Vagina (tissue), 2 donors: Measurements from ENCODE around the gene PRDM10. TPM values are rescaled to one million over a fixed set of nuclear protein-coding genes. Genes with fewer than 3 reads are reported as not detected.
"Not testable (repeated sequence)": the region's sequence is repeated elsewhere in the genome, so short reads cannot be mapped to it uniquely, and the experiment has no call there.

Experiments used
- DNase-seq, 2 donors: peaks; one replicate each; pipeline ENCODE4 v3.0.0-alpha.2; 2017; ENCODE audit errors: extremely low spot score in 2 of 2
- H3K27ac ChIP-seq: fragments of 200-600 bp; sonication (generic); one replicate; pipeline ENCODE4 v1.5.1; 2019
- H3K27me3 ChIP-seq: fragments of 200-600 bp; sonication (generic); one replicate; pipeline ENCODE4 v1.5.1; 2019
- H3K36me3 ChIP-seq, 2 donors: fragments of 200-600 bp; sonication (generic); one replicate each; pipeline ENCODE4 v1.5.1; 2017 to 2019
- H3K4me1 ChIP-seq: fragments of 200-600 bp; sonication (generic); one replicate; pipeline ENCODE4 v1.5.1; 2019
- H3K4me3 ChIP-seq, 2 donors: fragments of 200-600 bp; sonication (generic); 1 replicate in 1 of 2; 2 replicates in 1 of 2; pipeline ENCODE4 v1.5.1; 2016 to 2019
- H3K9me3 ChIP-seq: fragments of 200-600 bp; sonication (generic); one replicate; pipeline ENCODE4 v1.5.1; 2019
- CTCF ChIP-seq, 3 experiments: fragments of 450-650 bp in 2 of 3; fragments of 200-600 bp in 1 of 3; sonication (generic) in 1 of 3; IDR thresholded peaks; one replicate each; pipeline ENCODE4 v1.5.1; 2017 to 2019; ENCODE audit warnings: antibody characterized with exemption in 3 of 3, mild to moderate bottlenecking in 2 of 3, moderate library complexity in 2 of 3
- POLR2A ChIP-seq, 2 donors: fragments of 450-650 bp; IDR thresholded peaks; one replicate each; pipeline ENCODE4 v1.6.1; 2017; ENCODE audit warnings: antibody characterized with exemption in 2 of 2, mild to moderate bottlenecking in 2 of 2, moderate library complexity in 2 of 2
- POLR2AphosphoS5 ChIP-seq, 2 donors: sonication (generic); formaldehyde crosslinking; IDR thresholded peaks; one replicate each; pipeline ENCODE4 v1.9.0; 2017; ENCODE audit warnings: antibody characterized with exemption in 2 of 2, mild to moderate bottlenecking in 2 of 2, low read depth in 1 of 2; ENCODE audit not compliant: insufficient read depth in 1 of 2
- intact Hi-C: fragments of 100-400 bp; cut with DNase I; formaldehyde crosslinking; loops from one replicate; pipeline ENCODE4 v1.15.1; 2023
- total RNA-seq: library from RNA; depleted of rRNA; stranded (reverse); fragments of >200 nt; gene quantifications from one replicate; pipeline ENCODE4 v1.2.3, GENCODE V29; 2016

The PRDM10 gene
- total RNA-seq, 1 donor from 2014 or later, result 11.3 TPM

GRCh38 chr11:130024361-130024760, 21.7 kb upstream of the PRDM10 start:
- intact Hi-C loops, result no loop called here
- Histone ChIP-seq H3K4me1 (no peaks in the 10 kb centered on the region), H3K36me3 (no peaks in the 10 kb centered on the region), H3K4me3 (no peak overlapping the region), H3K27me3 (no peaks in the 10 kb centered on the region), H3K27ac (no peak overlapping the region), H3K9me3 (no peaks in the 10 kb centered on the region)
- no peak for DNase-seq
- TF ChIP-seq POLR2A (IDR thresholded peaks at IDR 0.05), result no peak

GRCh38 chr11:130023204-130023603, 20.6 kb upstream of the PRDM10 start:
- Histone ChIP-seq H3K27me3 (no peaks in the 10 kb centered on the region), H3K4me1 (no peaks in the 10 kb centered on the region), H3K9me3 (no peaks in the 10 kb centered on the region), H3K36me3 (no peaks in the 10 kb centered on the region), H3K4me3 (no peak overlapping the region), H3K27ac (no peak overlapping the region)
- intact Hi-C loops, result no loop called here
- TF ChIP-seq POLR2A (IDR thresholded peaks at IDR 0.05) (no peak), POLR2AphosphoS5 (IDR thresholded peaks at IDR 0.05; ENCODE audit: insufficient read depth in 1 of 2, low read depth in 1 of 2) (no peak), CTCF (IDR thresholded peaks at IDR 0.05) (no peak)
- DNase-seq, result no peak

- no peaks in the 10 kb centered on the region for H3K36me3 ChIP-seq
- TF ChIP-seq POLR2AphosphoS5 (IDR thresholded peaks at IDR 0.05; ENCODE audit: insufficient read depth in 1 of 2, low read depth in 1 of 2) (no peak), POLR2A (IDR thresholded peaks at IDR 0.05) (no peak), CTCF (IDR thresholded peaks at IDR 0.05) (no peak)
- H3K27me3 ChIP-seq, result no peaks in the 10 kb centered on the region
- DNase-seq, result no peak
- no peaks in the 10 kb centered on the region for H3K9me3 ChIP-seq
- H3K4me1 ChIP-seq, result no peaks in the 10 kb centered on the region
- no peak overlapping the region for H3K4me3 ChIP-seq
- intact Hi-C loops, result no loop called here
- no peak overlapping the region for H3K27ac ChIP-seq
Observed at GRCh38 chr11:130022799-130023198, 20.2 kb upstream of the PRDM10 start.

- DNase-seq, H3K27me3 ChIP-seq, H3K27ac ChIP-seq, intact Hi-C loops, H3K4me1 ChIP-seq, H3K36me3 ChIP-seq, H3K9me3 ChIP-seq, H3K4me3 ChIP-seq: not testable (repeated sequence)
Observed at GRCh38 chr11:130021606-130022005, 19.0 kb upstream of the PRDM10 start.

- no peak for DNase-seq
- intact Hi-C loops, result no loop called here
- Histone ChIP-seq H3K4me3 (no peak overlapping the region), H3K9me3 (no peaks in the 10 kb centered on the region), H3K27me3 (no peaks in the 10 kb centered on the region), H3K27ac (no peak overlapping the region), H3K36me3 (no peaks in the 10 kb centered on the region), H3K4me1 (no peaks in the 10 kb centered on the region)
- no peak for TF ChIP-seq POLR2A (IDR thresholded peaks at IDR 0.05)
- no peak for TF ChIP-seq CTCF (IDR thresholded peaks at IDR 0.05)
- TF ChIP-seq POLR2AphosphoS5 (IDR thresholded peaks at IDR 0.05; ENCODE audit: insufficient read depth in 1 of 2, low read depth in 1 of 2), result no peak
Observed at GRCh38 chr11:130020323-130020722, 17.7 kb upstream of the PRDM10 start.

GRCh38 chr11:130015846-130016245, 13.2 kb upstream of the PRDM10 start:
- H3K27ac ChIP-seq, H3K9me3 ChIP-seq, intact Hi-C loops, H3K36me3 ChIP-seq, H3K27me3 ChIP-seq, H3K4me1 ChIP-seq, DNase-seq, H3K4me3 ChIP-seq: not testable (repeated sequence)

GRCh38 chr11:130008326-130008725, 5.7 kb upstream of the PRDM10 start:
- no peaks in the 10 kb centered on the region for H3K36me3 ChIP-seq
- intact Hi-C loops, result no loop called here
- H3K27me3 ChIP-seq, result no peaks in the 10 kb centered on the region
- no peak overlapping the region for H3K27ac ChIP-seq
- DNase-seq, result no peak
- TF ChIP-seq CTCF (IDR thresholded peaks at IDR 0.05), result no peak
- no peak for TF ChIP-seq POLR2AphosphoS5 (IDR thresholded peaks at IDR 0.05; ENCODE audit: insufficient read depth in 1 of 2, low read depth in 1 of 2)
- TF ChIP-seq POLR2A (IDR thresholded peaks at IDR 0.05), result no peak
- H3K4me1 ChIP-seq, result peaks cover 8% of the 10 kb centered on the region
- H3K4me3 ChIP-seq, result no peak overlapping the region
- H3K9me3 ChIP-seq, result no peaks in the 10 kb centered on the region
